ENCODE data around the gene HS6ST2. TPM values are rescaled to one million over a fixed set of nuclear protein-coding genes. Genes with fewer than 3 reads are reported as not detected.

The HS6ST2 gene
- total RNA-seq, 4 donors from 2014 or later: under 0.01 to 0.66 (median 0.46) TPM

DNA sequence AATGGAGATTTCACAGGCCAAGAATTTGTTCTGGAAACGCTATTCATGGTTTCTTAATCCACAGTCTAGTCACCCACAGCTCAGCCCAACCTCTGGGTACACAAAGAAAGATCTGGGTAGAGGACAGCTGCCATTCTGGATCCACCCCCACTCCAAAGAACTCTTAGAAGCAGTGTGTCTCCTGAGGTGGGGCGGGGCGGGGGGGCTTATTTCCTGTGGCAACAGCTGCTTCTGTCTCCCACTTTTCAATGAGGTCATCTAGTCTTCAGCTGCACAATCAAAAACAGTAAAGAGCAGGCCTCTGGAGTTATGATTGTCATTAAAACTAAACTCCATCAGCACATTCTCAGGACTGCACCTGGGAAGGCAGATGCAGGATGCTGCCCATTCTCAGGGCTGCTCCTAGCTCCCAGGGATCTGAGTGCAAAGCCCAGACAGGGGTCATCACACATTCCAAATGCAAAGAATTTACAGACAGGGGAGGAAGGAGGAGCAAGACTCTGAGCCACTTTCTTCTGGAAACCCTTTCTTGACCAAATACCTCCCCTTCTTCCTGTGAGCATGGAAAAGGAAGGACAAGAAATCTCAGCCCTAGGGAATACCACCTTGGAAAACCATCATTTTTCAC is 207.3 kb downstream of the HS6ST2 start:
- TF ChIP-seq POLR2A (IDR thresholded peaks at IDR 0.05) (no peak), EP300 (IDR thresholded peaks at IDR 0.05) (no peak)
- TF ChIP-seq, protein P1, sequence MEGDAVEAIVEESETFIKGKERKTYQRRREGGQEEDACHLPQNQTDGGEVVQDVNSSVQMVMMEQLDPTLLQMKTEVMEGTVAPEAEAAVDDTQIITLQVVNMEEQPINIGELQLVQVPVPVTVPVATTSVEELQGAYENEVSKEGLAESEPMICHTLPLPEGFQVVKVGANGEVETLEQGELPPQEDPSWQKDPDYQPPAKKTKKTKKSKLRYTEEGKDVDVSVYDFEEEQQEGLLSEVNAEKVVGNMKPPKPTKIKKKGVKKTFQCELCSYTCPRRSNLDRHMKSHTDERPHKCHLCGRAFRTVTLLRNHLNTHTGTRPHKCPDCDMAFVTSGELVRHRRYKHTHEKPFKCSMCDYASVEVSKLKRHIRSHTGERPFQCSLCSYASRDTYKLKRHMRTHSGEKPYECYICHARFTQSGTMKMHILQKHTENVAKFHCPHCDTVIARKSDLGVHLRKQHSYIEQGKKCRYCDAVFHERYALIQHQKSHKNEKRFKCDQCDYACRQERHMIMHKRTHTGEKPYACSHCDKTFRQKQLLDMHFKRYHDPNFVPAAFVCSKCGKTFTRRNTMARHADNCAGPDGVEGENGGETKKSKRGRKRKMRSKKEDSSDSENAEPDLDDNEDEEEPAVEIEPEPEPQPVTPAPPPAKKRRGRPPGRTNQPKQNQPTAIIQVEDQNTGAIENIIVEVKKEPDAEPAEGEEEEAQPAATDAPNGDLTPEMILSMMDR (IDR thresholded peaks at IDR 0.05): no peak
- 27 to 42% methylated on average over 3 of the region's 3 CpGs for WGBS, 2 donors
- DNase-seq (ENCODE audit: low spot score in 2 of 2): no peak
- no peaks in the 10 kb centered on the region for H3K9me3 ChIP-seq
- no peaks in the 10 kb centered on the region for H3K4me1 ChIP-seq
- H3K4me3 ChIP-seq: no peak overlapping the region
- H3K27ac ChIP-seq: no peak overlapping the region
- no peaks in the 10 kb centered on the region for H3K36me3 ChIP-seq
- H3K27me3 ChIP-seq: peaks cover 0 to 13% of the 10 kb centered on the region in 2 donors

DNA sequence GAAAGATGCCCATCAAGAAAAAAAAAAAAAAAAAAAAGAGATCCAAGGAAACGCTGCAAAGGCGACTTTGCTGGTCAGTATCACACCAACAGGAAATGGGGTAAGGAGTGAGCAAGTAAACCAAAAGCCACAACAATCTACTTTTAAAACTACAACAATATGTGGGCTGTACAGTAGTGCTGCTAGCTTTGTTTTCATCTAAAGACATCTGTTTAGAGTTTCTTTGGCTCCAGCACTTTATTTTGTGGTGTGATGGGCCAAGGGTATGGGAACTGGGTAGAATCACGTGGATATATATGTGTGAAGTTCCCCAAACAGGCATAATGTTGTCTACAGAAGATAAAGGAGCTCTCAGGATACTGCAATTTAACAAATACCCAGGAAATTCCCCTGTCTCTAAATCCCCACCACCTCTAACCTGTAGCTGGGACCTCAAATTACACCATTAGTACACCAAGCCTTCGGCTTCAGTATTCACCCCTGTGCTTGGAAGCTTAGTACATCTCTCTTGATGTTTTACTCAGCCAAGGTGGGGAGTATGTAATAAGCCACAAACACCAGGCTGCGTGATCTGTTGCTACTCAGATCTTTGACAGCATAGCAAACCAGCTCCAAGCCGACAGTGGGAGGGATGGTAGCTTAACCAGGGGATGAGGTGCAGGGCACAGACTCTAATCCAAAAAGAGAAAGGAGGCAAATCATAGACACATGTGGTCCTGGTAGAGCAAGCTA is 207.9 kb downstream of the HS6ST2 start:
- Histone ChIP-seq H3K27ac (no peak overlapping the region), H3K9me3 (no peaks in the 10 kb centered on the region), H3K27me3 (peaks cover 0 to 13% of the 10 kb centered on the region in 2 donors), H3K4me3 (no peak overlapping the region), H3K36me3 (no peaks in the 10 kb centered on the region), H3K4me1 (no peaks in the 10 kb centered on the region)
- no peak for TF ChIP-seq POLR2A (IDR thresholded peaks at IDR 0.05)
- no peak for TF ChIP-seq EP300 (IDR thresholded peaks at IDR 0.05)
- TF ChIP-seq, protein P1 (IDR thresholded peaks at IDR 0.05): no peak
- WGBS, 2 donors: 74 to 84% methylated on average over 6 of the region's 6 CpGs
- no peak for DNase-seq (ENCODE audit: low spot score in 2 of 2)

DNA sequence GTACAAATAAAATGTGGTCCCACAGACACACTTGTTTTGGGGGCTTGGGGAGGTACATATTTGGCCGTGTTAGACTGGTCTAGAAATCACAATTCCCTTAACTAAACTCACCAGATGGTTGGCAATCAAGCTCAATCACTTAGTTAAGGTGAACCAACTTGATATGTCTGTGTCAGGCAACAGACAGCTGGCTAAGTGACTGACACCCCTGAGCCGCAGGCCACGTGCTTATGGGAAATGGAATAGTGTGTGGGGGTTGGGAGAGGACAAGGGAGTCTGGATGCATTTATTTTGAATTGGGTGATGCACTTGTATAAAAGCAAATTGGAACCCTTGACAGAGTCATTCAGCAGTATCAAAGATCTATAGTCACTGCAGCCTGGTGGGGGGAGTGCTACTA is 209.0 kb downstream of the HS6ST2 start:
- Histone ChIP-seq H3K4me3 (no peak overlapping the region), H3K36me3 (no peaks in the 10 kb centered on the region), H3K9me3 (no peaks in the 10 kb centered on the region), H3K27me3 (peaks cover 0 to 15% of the 10 kb centered on the region in 2 donors), H3K27ac (no peak overlapping the region), H3K4me1 (no peaks in the 10 kb centered on the region)
- TF ChIP-seq, protein P1 (IDR thresholded peaks at IDR 0.05): no peak
- TF ChIP-seq EP300 (IDR thresholded peaks at IDR 0.05): no peak
- TF ChIP-seq POLR2A (IDR thresholded peaks at IDR 0.05): no peak
- 68 to 75% methylated on average over 3 of the region's 3 CpGs for WGBS, 2 donors
- DNase-seq (ENCODE audit: low spot score in 2 of 2): no peak

DNA sequence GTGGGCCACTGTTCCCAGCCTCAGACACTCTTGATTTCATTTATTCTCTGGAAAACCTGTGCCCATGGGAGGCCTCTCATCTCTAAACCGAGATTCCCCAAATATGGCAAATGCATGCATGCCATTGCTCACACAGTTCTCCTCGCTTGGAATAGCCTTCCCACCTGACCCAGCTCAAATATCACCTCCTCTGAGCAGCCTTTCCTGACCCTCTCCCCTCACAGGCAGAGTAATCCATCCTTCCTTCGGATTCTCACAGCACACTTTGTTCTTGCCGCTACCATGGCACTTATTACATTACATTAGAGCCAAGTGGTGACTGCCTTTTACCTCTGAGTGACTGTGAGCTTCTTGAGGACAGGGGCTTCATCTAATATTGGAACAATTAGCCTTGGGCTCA is 209.5 kb downstream of the HS6ST2 start:
- Histone ChIP-seq H3K36me3 (no peaks in the 10 kb centered on the region), H3K9me3 (no peaks in the 10 kb centered on the region), H3K4me3 (no peak overlapping the region), H3K4me1 (no peaks in the 10 kb centered on the region), H3K27me3 (peaks cover 0 to 20% of the 10 kb centered on the region in 2 donors), H3K27ac (no peak overlapping the region)
- WGBS, 2 donors: 76 to 89% methylated on average over 4 of the region's 4 CpGs
- DNase-seq (ENCODE audit: low spot score in 2 of 2): no peak
- no peak for TF ChIP-seq EP300 (IDR thresholded peaks at IDR 0.05)
- TF ChIP-seq POLR2A (IDR thresholded peaks at IDR 0.05): no peak
- TF ChIP-seq, protein P1 (IDR thresholded peaks at IDR 0.05): no peak

DNA sequence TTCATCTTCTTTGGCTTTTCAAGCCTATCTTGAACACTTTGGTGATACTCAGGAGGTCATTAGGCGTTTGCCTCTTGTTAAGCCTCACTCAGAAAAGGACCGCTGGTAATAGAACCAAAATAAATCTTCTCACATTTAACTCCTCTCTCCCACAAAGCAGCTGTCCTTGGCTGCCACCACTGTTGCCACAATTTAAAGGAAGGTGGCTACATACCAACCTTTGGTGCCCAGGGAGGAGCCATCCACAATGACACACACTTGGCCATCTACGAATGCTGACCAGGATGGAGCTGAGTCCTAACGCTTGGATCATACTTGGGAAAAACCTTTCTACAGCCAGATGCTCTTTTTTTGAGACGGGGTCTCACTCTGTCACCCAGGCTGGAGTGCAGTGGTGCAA is 210.2 kb downstream of the HS6ST2 start:
- Histone ChIP-seq H3K9me3 (no peaks in the 10 kb centered on the region), H3K36me3 (no peaks in the 10 kb centered on the region), H3K27me3 (peaks cover 0 to 15% of the 10 kb centered on the region in 2 donors), H3K4me3 (no peak overlapping the region), H3K4me1 (no peaks in the 10 kb centered on the region), H3K27ac (no peak overlapping the region)
- WGBS, 2 donors: 84 to 96% methylated on average over 4 to 5 of the region's 5 CpGs
- no peak for DNase-seq (ENCODE audit: low spot score in 2 of 2)
- no peak for TF ChIP-seq EP300 (IDR thresholded peaks at IDR 0.05)
- no peak for TF ChIP-seq POLR2A (IDR thresholded peaks at IDR 0.05)
- TF ChIP-seq, protein P1 (IDR thresholded peaks at IDR 0.05): no peak

Data from tibial nerve (tissue), 4 donors.